HepG2 (cell line): ENCODE results near the gene USP7. TPM values are rescaled to one million over a fixed set of nuclear protein-coding genes. Genes with fewer than 3 reads are reported as not detected.

Experiments used
- ATF1 ChIP-seq: IDR thresholded peaks from 2 replicates; pipeline ENCODE4 v1.6.1; 2016; ENCODE audit warnings: mild to moderate bottlenecking, control low read depth
- CCDC6 ChIP-seq: sonication (generic); formaldehyde crosslinking; IDR thresholded peaks from 2 replicates; pipeline ENCODE4 v1.8.1; 2022; ENCODE audit warnings: mild to moderate bottlenecking, missing genetic modification reagents, moderate library complexity
- DDIT3 ChIP-seq: sonication (generic); formaldehyde crosslinking; IDR thresholded peaks from 2 replicates; pipeline ENCODE4 v1.4.0; 2020; ENCODE audit warnings: mild to moderate bottlenecking, missing genetic modification reagents
- HIVEP1 ChIP-seq: sonication (generic); formaldehyde crosslinking; IDR thresholded peaks from 2 replicates; pipeline ENCODE4 v1.4.0; 2020; ENCODE audit warnings: mild to moderate bottlenecking, missing genetic modification reagents
- HNRNPUL1 ChIP-seq: fragments of 200-400 bp; formaldehyde crosslinking; IDR thresholded peaks from 2 replicates; pipeline ENCODE4 v1.6.1; 2017; ENCODE audit warnings: low read depth, mild to moderate bottlenecking, low read length, moderate library complexity
- PHF20 ChIP-seq: sonication (generic); formaldehyde crosslinking; IDR thresholded peaks from 2 replicates; pipeline ENCODE4 v1.5.0; 2020; ENCODE audit warnings: mild to moderate bottlenecking, missing genetic modification reagents
- TEF ChIP-seq: sonication (generic); formaldehyde crosslinking; IDR thresholded peaks from 2 replicates; pipeline ENCODE4 v1.5.0; 2020; ENCODE audit warnings: missing genetic modification reagents
- ZFP1 ChIP-seq: IDR thresholded peaks from 2 replicates; pipeline ENCODE4 v1.6.1; 2016
- ZNF280B ChIP-seq: sonication (generic); formaldehyde crosslinking; IDR thresholded peaks from 2 replicates; pipeline ENCODE4 v1.5.0; 2020; ENCODE audit warnings: missing genetic modification reagents, mild to moderate bottlenecking, borderline replicate concordance
- ZNF337 ChIP-seq: sonication (generic); formaldehyde crosslinking; IDR thresholded peaks from 2 replicates; pipeline ENCODE4 v1.5.1; 2020; ENCODE audit warnings: missing genetic modification reagents, low read depth, mild to moderate bottlenecking, borderline replicate concordance
- ZNF33B ChIP-seq: sonication (generic); formaldehyde crosslinking; IDR thresholded peaks from 2 replicates; pipeline ENCODE4 v1.5.1; 2020; ENCODE audit warnings: mild to moderate bottlenecking, missing genetic modification reagents
- ZNF414 ChIP-seq: sonication (generic); formaldehyde crosslinking; IDR thresholded peaks from 2 replicates; pipeline ENCODE4 v1.5.0; 2020; ENCODE audit warnings: missing genetic modification reagents
- ZNF460 ChIP-seq: sonication (generic); formaldehyde crosslinking; IDR thresholded peaks from 2 replicates; pipeline ENCODE4 v1.5.1; 2020; ENCODE audit warnings: missing genetic modification reagents, mild to moderate bottlenecking, borderline replicate concordance
- ZNF569 ChIP-seq: sonication (generic); formaldehyde crosslinking; IDR thresholded peaks from 2 replicates; pipeline ENCODE4 v1.5.0; 2020; ENCODE audit warnings: mild to moderate bottlenecking, missing genetic modification reagents, moderate library complexity, borderline replicate concordance
- ZNF629 ChIP-seq: sonication (generic); formaldehyde crosslinking; conservative IDR thresholded peaks from 2 replicates; pipeline ENCODE4 v1.5.0; 2020; ENCODE audit warnings: missing genetic modification reagents
- ZNF747 ChIP-seq: sonication (generic); formaldehyde crosslinking; IDR thresholded peaks from 2 replicates; pipeline ENCODE4 v1.8.1; 2023; ENCODE audit warnings: missing genetic modification reagents, mild to moderate bottlenecking, borderline replicate concordance
- ZNF782 ChIP-seq: sonication (generic); formaldehyde crosslinking; IDR thresholded peaks from 2 replicates; pipeline ENCODE4 v1.4.0; 2020; ENCODE audit warnings: missing genetic modification reagents, mild to moderate bottlenecking, borderline replicate concordance
- ZNF839 ChIP-seq: sonication (generic); formaldehyde crosslinking; IDR thresholded peaks from 2 replicates; pipeline ENCODE4 v1.4.0; 2020; ENCODE audit warnings: missing genetic modification reagents, mild to moderate bottlenecking, borderline replicate concordance
- polyA plus RNA-seq, 8 experiments: library from polyadenylated mRNA; depleted of rRNA in 3 of 8; stranded (reverse) in 7 of 8; unstranded in 1 of 8; fragments of >200 nt; fragmentation: Illumina TruSeq in 4 of 8; extraction: Trizol in 4 of 8; gene quantifications; 2 replicates each; pipeline versions ENCODE4 v1.2.1 to v1.2.3, GENCODE V29; 2011 to 2016; ENCODE audit warnings: low read depth in 4 of 8, missing spikeins in 1 of 8, mixed read lengths in 1 of 8; ENCODE audit not compliant: insufficient read depth in 1 of 8
- total RNA-seq, 5 experiments: library from RNA; depleted of rRNA; stranded (reverse); fragments of >200 nt; fragmentation: Illumina TruSeq; extraction: Trizol; gene quantifications; 2 replicates each; pipeline ENCODE4 v1.2.3, GENCODE V29; 2016; ENCODE audit warnings: low read depth in 1 of 5
- TF ChIP-seq, protein P1 (sequence below): IDR thresholded peaks from 2 replicates; pipeline ENCODE4 v1.6.1; 2016
- TF ChIP-seq, protein P2 (sequence below): sonication (generic); formaldehyde crosslinking; IDR thresholded peaks from 2 replicates; pipeline ENCODE4 v1.5.0; 2020; ENCODE audit warnings: mild to moderate bottlenecking, low read depth, missing genetic modification reagents, borderline replicate concordance
- TF ChIP-seq, protein P3 (sequence below): sonication (generic); formaldehyde crosslinking; IDR thresholded peaks from 2 replicates; pipeline ENCODE4 v1.4.0; 2020; ENCODE audit warnings: missing genetic modification reagents, borderline replicate concordance

Gene USP7
- total and polyA plus RNA-seq, 2 of the 13 experiments (the other 11 are each of a cell fraction or from before 2014, with no cell fraction given), result 52.5 to 173 TPM

DNA sequence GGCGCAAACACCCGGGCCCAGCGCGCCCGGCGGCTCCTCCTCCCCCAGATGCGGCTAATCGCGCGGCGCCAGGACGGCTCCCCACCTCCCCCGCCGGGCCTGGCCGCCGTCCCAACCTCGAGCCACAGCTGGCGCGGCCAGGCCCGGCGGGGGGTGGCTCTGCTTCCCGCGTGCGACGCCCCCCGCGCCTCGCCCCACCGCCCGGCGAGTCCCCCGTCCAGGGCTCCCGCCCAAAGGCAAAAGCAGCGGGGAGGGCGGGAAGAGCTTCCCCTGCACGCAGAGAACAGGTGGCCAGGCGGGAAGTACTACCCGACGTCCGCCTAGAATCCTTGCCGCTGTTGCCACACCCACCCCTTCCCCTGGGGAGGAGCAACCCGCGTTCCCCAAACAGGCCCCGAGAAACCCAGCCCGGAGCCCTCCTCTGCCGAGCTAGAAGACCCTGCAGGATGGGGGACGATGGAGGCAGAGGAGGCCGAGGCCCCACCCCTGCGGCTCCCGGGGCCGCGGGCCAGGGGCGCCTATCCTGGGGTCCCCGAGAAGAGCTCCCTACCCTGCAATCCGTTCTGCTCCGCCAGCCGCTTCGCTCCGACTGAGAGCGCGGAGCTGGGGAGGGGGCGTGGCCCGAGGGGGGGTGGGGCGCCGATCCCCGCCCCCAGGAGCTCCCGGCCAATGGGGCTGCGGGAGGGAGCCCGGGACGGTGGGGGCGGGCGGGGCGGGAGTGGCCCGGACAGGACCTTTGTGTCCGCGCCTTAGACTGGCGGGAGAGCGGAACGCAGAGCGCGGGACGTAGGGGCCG lies 95.1 kb downstream of the USP7 start, which contains the start of gene CARHSP1 (continued):
- TF ChIP-seq DDIT3 (CRISPR knock-in tag) (no peak), ZNF782 (no peak), ZNF280B (CRISPR knock-in tag) (no peak; the same call in 1 of the 2 replicates), ZNF629 (no peak), ZNF33B (CRISPR knock-in tag) (peak; percentile 34; the same call in 1 of the 2 replicates), ZNF569 (CRISPR knock-in tag) (no peak; the same call in 1 of the 2 replicates), ZNF747 (CRISPR knock-in tag) (peak; percentile 88), HIVEP1 (CRISPR knock-in tag) (peak; percentile 71; the same call in 1 of the 2 replicates), ZFP1 (CRISPR knock-in tag) (no peak), HNRNPUL1 (no peak), ZNF414 (peak; percentile 75; the same call in 1 of the 2 replicates), CCDC6 (CRISPR knock-in tag) (0 out of 2 replicates have a peak, but pooled peaks have one; percentile 6), ZNF460 (CRISPR knock-in tag) (no peak), PHF20 (CRISPR knock-in tag) (no peak; the same call in 1 of the 2 replicates), ZNF337 (CRISPR knock-in tag) (peak; percentile 80; the same call in 1 of the 2 replicates), TEF (CRISPR knock-in tag) (no peak), ATF1 (CRISPR knock-in tag) (no peak), ZNF839 (CRISPR knock-in tag) (no peak)
- TF ChIP-seq, protein P1, sequence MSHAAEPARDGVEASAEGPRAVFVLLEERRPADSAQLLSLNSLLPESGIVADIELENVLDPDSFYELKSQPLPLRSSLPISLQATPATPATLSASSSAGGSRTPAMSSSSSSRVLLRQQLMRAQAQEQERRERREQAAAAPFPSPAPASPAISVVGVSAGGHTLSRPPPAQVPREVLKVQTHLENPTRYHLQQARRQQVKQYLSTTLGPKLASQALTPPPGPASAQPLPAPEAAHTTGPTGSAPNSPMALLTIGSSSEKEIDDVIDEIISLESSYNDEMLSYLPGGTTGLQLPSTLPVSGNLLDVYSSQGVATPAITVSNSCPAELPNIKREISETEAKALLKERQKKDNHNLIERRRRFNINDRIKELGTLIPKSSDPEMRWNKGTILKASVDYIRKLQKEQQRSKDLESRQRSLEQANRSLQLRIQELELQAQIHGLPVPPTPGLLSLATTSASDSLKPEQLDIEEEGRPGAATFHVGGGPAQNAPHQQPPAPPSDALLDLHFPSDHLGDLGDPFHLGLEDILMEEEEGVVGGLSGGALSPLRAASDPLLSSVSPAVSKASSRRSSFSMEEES (CRISPR knock-in tag), result no peak; the same call in 1 of the 2 replicates
- TF ChIP-seq, protein P2, sequence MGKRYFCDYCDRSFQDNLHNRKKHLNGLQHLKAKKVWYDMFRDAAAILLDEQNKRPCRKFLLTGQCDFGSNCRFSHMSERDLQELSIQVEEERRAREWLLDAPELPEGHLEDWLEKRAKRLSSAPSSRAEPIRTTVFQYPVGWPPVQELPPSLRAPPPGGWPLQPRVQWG, result no peak
- TF ChIP-seq, protein P3, sequence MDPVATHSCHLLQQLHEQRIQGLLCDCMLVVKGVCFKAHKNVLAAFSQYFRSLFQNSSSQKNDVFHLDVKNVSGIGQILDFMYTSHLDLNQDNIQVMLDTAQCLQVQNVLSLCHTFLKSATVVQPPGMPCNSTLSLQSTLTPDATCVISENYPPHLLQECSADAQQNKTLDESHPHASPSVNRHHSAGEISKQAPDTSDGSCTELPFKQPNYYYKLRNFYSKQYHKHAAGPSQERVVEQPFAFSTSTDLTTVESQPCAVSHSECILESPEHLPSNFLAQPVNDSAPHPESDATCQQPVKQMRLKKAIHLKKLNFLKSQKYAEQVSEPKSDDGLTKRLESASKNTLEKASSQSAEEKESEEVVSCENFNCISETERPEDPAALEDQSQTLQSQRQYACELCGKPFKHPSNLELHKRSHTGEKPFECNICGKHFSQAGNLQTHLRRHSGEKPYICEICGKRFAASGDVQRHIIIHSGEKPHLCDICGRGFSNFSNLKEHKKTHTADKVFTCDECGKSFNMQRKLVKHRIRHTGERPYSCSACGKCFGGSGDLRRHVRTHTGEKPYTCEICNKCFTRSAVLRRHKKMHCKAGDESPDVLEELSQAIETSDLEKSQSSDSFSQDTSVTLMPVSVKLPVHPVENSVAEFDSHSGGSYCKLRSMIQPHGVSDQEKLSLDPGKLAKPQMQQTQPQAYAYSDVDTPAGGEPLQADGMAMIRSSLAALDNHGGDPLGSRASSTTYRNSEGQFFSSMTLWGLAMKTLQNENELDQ (CRISPR knock-in tag), result no peak
